Measurements from ENCODE around the gene DESI2. TPM values are rescaled to one million over a fixed set of nuclear protein-coding genes. Genes with fewer than 3 reads are reported as not detected.

Gene DESI2
- total RNA-seq, 1 donor from 2014 or later = 53.1 TPM

- DNase-seq (no peak), ATAC-seq (no peak)
- no peak overlapping the region for H3K27ac ChIP-seq
- intact Hi-C loops (cut with DNase I) = no loop called here
- peaks cover 10% of the 10 kb centered on the region for H3K4me1 ChIP-seq
- no peaks in the 10 kb centered on the region for H3K9me3 ChIP-seq
- H3K4me3 ChIP-seq = no peak overlapping the region
- no peaks in the 10 kb centered on the region for H3K36me3 ChIP-seq
- no peaks in the 10 kb centered on the region for H3K27me3 ChIP-seq
- TF ChIP-seq, protein P1, sequence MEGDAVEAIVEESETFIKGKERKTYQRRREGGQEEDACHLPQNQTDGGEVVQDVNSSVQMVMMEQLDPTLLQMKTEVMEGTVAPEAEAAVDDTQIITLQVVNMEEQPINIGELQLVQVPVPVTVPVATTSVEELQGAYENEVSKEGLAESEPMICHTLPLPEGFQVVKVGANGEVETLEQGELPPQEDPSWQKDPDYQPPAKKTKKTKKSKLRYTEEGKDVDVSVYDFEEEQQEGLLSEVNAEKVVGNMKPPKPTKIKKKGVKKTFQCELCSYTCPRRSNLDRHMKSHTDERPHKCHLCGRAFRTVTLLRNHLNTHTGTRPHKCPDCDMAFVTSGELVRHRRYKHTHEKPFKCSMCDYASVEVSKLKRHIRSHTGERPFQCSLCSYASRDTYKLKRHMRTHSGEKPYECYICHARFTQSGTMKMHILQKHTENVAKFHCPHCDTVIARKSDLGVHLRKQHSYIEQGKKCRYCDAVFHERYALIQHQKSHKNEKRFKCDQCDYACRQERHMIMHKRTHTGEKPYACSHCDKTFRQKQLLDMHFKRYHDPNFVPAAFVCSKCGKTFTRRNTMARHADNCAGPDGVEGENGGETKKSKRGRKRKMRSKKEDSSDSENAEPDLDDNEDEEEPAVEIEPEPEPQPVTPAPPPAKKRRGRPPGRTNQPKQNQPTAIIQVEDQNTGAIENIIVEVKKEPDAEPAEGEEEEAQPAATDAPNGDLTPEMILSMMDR (IDR thresholded peaks at IDR 0.05) = no peak
Measured at GRCh38 chr1:244727871-244728474, 75.0 kb downstream of the DESI2 start.

DNA sequence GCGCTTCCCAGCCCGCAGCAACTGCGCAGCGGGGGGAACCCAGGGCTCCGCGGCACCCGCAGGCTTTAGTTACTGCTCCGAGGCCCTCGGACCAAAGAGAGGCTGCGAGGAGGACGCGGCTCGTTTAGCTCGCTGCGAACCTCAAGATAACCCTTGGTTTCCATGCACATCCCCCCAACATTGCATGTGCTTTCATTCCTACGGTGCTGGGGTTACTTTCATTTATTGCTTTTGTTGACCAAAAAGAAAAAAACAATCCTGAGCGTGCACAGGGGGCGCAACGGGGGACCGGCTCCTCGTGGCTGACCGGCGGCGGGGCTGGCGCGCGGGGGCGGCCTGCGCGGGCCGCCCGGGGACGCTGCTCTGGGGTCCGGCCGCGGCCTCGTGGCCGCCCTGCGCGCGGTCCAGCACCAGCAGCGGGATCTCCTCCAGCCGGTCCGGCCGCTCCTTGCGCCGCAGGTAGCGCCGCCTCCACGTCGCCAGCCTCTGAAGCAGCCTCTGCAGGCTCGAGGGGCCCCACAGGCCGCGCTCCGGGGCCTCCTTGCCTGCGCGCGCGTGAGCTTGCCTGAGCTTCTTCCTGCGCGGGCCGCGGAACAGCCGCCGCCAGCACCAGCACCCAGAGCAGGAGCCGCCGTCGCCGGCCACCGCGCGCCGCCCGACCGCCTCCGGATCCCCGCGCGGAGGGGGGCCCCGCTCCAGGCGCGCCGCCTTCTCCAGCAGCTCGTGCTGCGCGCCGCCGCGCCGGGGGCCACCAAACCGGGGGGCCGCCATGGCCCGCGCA is 77.4 kb downstream of the DESI2 start:
- Histone ChIP-seq H3K27me3 (no peaks in the 10 kb centered on the region), H3K4me3 (peak overlapping the region; percentile 59), H3K4me1 (peaks cover 10% of the 10 kb centered on the region), H3K36me3 (no peaks in the 10 kb centered on the region), H3K9me3 (no peaks in the 10 kb centered on the region), H3K27ac (no peak overlapping the region)
- TF ChIP-seq, protein P1 (IDR thresholded peaks at IDR 0.05) = no peak
- intact Hi-C loops (cut with DNase I) = no loop called here
- ATAC-seq (peak; percentile 70), DNase-seq (peak; percentile 78)

DNA sequence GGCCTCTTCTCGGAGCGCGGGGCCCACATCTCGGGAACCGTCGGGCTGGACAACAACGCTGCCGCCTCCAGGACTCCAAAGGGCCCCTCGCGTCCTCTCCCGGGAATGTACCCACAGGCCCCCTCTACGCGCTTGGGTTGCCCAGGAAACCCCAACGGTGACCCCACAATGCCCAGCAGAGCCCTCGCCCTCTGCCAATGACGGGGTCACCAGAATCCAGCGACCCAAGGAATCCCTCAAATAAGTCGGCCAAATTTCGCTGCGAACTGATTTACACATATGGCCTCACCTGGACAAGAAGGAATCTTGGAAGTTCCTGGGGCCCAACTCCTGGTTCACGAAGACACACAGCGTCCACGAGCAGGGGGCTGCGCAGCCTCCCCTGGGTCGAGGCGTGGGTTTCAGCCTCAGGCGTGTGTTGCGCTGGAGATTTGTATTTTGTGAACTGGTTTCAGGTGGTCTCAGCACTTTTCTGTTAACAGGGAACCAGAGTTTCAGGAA is 78.1 kb downstream of the DESI2 start:
- DNase-seq (no peak), ATAC-seq (no peak)
- intact Hi-C loops (cut with DNase I) = no loop called here

DNA sequence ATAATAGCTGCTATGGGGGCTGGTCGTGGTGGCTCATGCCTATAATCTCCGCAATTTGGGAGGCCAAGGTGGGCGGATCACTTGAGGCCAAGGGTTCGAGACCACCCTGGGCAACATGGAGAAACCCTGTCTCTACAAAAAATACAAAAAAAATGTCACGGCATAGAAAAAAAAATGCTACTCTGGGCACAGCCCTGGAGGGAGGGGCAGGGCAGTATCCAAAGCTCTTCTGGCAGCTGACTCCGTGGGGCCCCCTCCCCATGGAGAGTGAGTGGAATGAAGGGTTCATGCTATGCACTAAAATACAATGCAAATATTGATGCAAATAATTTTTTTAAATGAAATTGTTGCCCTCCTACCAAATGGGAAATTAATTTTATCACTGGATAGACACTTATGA is 78.7 kb downstream of the DESI2 start:
- TF ChIP-seq, protein P1 (IDR thresholded peaks at IDR 0.05) = no peak

More for the DNA sequence above, 78.1 kb downstream of the DESI2 start:
- peaks cover 10% of the 10 kb centered on the region for H3K4me1 ChIP-seq
- no peak overlapping the region for H3K27ac ChIP-seq
- H3K9me3 ChIP-seq = no peaks in the 10 kb centered on the region
- no peaks in the 10 kb centered on the region for H3K27me3 ChIP-seq
- peak overlapping the region; percentile 59 for H3K4me3 ChIP-seq
- TF ChIP-seq, protein P1 (IDR thresholded peaks at IDR 0.05) = no peak
- no peaks in the 10 kb centered on the region for H3K36me3 ChIP-seq

GRCh38 chr1:244732851-244733450 is 80.0 kb downstream of the DESI2 start:
- DNase-seq = peak; percentile 70
- no peak overlapping the region for H3K27ac ChIP-seq
- H3K9me3 ChIP-seq = no peaks in the 10 kb centered on the region
- TF ChIP-seq, protein P1 (IDR thresholded peaks at IDR 0.05) = no peak
- H3K4me3 ChIP-seq = no peak overlapping the region
- H3K27me3 ChIP-seq = no peaks in the 10 kb centered on the region
- no peaks in the 10 kb centered on the region for H3K36me3 ChIP-seq
- ATAC-seq = peak; percentile 81
- intact Hi-C loops (cut with DNase I) = no loop called here
- peaks cover 10% of the 10 kb centered on the region for H3K4me1 ChIP-seq

More for the DNA sequence above, 78.7 kb downstream of the DESI2 start:
- no peaks in the 10 kb centered on the region for H3K27me3 ChIP-seq
- ATAC-seq (no peak), DNase-seq (peak; percentile 21)
- H3K27ac ChIP-seq = no peak overlapping the region
- intact Hi-C loops (cut with DNase I) = no loop called here
- H3K4me1 ChIP-seq = peaks cover 10% of the 10 kb centered on the region
- no peaks in the 10 kb centered on the region for H3K36me3 ChIP-seq
- no peaks in the 10 kb centered on the region for H3K9me3 ChIP-seq
- no peak overlapping the region for H3K4me3 ChIP-seq

Data from upper lobe of right lung (tissue), 1 donor.